Thoracic aorta (tissue), 2 donors: ENCODE results near the gene TBL1X. TPM values are rescaled to one million over a fixed set of nuclear protein-coding genes. Genes with fewer than 3 reads are reported as not detected.

Experiments
- ATAC-seq: fragments of 150-250 bp; one replicate; pipeline ENCODE4 v1.8.0; 2017; ENCODE audit warnings: low read depth; ENCODE audit not compliant: insufficient number of reproducible peaks, low FRiP score
- DNase-seq: peaks from one replicate; pipeline ENCODE4 v3.0.0-alpha.2; 2020; ENCODE audit warnings: low spot score
- H3K27ac ChIP-seq, 2 donors: fragments of 200-600 bp; sonication (generic); 1 replicate in 1 of 2; 2 replicates in 1 of 2; pipeline ENCODE4 v1.5.1; 2016; ENCODE audit warnings: mild to moderate bottlenecking in 2 of 2, moderate library complexity in 2 of 2
- H3K27me3 ChIP-seq: fragments of 200-600 bp; sonication (generic); replicated peaks from 2 replicates; pipeline ENCODE4 v1.6.0; 2016; ENCODE audit warnings: mild to moderate bottlenecking; ENCODE audit not compliant: insufficient read depth
- H3K36me3 ChIP-seq: fragments of 200-600 bp; sonication (generic); one replicate; pipeline ENCODE4 v1.5.1; 2016
- H3K4me1 ChIP-seq, 2 donors: fragments of 200-600 bp; sonication (generic); 1 replicate in 1 of 2; 2 replicates in 1 of 2; pipeline versions ENCODE4 v1.5.1 to v1.6.0; 2016; ENCODE audit warnings: low read depth in 2 of 2, mild to moderate bottlenecking in 1 of 2; ENCODE audit not compliant: control insufficient read depth in 1 of 2
- H3K4me3 ChIP-seq: fragments of 200-600 bp; sonication (generic); 2 replicates; pipeline ENCODE4 v1.5.1; 2016; ENCODE audit warnings: mild to moderate bottlenecking
- H3K9me3 ChIP-seq: fragments of 200-600 bp; sonication (generic); 2 replicates; pipeline ENCODE4 v1.5.1; 2016
- total RNA-seq, 2 donors: library from RNA; depleted of rRNA; stranded (reverse); fragments of >200 nt; gene quantifications; one replicate each; pipeline versions ENCODE4 v1.1.0 to v1.2.3, GENCODE V29; 2016
- TF ChIP-seq, protein P1 (sequence below): fragments of 200-600 bp; sonication (generic); IDR thresholded peaks from one replicate; pipeline ENCODE4 v1.5.1; 2019; ENCODE audit warnings: antibody characterized with exemption

TBL1X gene
- total RNA-seq, 2 donors from 2014 or later, result 37.9 to 39.7 TPM

DNA sequence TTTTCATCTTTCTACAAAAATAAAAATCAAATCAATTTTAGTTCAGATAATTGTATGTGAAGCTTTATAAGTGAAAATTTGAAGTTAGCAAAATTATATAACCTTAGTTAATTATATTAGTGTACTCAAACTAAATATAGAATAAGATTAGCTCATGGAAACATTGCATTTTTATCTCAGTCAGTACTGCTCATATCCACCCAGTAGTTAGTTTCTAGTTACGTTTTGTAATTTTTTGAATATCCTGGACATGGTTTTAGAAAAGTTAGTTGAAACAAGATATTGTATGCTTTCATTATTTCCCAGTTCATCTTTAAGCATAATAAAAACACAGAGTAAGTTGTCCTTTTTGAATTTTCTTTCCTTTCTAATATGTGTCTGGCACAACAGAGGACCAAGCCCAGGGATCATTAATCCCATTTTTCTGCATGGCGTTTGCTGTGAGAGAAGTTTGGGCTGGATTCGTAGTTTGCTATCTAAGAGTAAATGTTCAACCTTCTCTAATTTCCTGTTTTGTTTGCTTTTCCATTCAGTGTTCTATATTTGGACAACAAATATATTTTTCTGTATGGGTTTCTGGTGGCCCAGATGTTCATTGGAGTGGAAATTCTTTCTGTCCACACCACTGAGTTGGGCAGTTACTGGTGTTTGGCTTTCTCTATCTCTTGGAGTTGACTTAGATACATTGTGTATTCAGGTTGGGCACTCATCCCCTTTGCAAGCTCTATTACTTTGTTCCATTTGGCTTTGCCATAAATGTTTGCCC lies 12.1 kb downstream of the TBL1X start:
- ATAC-seq, result no peak
- no peaks in the 10 kb centered on the region for H3K36me3 ChIP-seq

GRCh38 chrX:9482408-9482807 lies 17.6 kb downstream of the TBL1X start:
- DNase-seq (no peak), ATAC-seq (no peak)
- Histone ChIP-seq H3K4me3 (no peak overlapping the region), H3K4me1 (peaks cover 0 to 11% of the 10 kb centered on the region in 2 donors), H3K27ac (no peak overlapping the region), H3K36me3 (no peaks in the 10 kb centered on the region), H3K27me3 (no peaks in the 10 kb centered on the region), H3K9me3 (no peaks in the 10 kb centered on the region)
- TF ChIP-seq, protein P1, sequence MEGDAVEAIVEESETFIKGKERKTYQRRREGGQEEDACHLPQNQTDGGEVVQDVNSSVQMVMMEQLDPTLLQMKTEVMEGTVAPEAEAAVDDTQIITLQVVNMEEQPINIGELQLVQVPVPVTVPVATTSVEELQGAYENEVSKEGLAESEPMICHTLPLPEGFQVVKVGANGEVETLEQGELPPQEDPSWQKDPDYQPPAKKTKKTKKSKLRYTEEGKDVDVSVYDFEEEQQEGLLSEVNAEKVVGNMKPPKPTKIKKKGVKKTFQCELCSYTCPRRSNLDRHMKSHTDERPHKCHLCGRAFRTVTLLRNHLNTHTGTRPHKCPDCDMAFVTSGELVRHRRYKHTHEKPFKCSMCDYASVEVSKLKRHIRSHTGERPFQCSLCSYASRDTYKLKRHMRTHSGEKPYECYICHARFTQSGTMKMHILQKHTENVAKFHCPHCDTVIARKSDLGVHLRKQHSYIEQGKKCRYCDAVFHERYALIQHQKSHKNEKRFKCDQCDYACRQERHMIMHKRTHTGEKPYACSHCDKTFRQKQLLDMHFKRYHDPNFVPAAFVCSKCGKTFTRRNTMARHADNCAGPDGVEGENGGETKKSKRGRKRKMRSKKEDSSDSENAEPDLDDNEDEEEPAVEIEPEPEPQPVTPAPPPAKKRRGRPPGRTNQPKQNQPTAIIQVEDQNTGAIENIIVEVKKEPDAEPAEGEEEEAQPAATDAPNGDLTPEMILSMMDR, result no peak

More for the DNA sequence above, 12.1 kb downstream of the TBL1X start:
- Histone ChIP-seq H3K4me3 (no peak overlapping the region), H3K27me3 (no peaks in the 10 kb centered on the region), H3K9me3 (no peaks in the 10 kb centered on the region), H3K27ac (no peak overlapping the region), H3K4me1 (peaks cover 0 to 15% of the 10 kb centered on the region in 2 donors)
- TF ChIP-seq, protein P1, result no peak
- no peak for DNase-seq

GRCh38 chrX:9482837-9483236 lies 18.0 kb downstream of the TBL1X start:
- Histone ChIP-seq H3K4me3 (no peak overlapping the region), H3K27ac (no peak overlapping the region), H3K9me3 (no peaks in the 10 kb centered on the region), H3K36me3 (no peaks in the 10 kb centered on the region), H3K4me1 (peaks cover 0 to 11% of the 10 kb centered on the region in 2 donors), H3K27me3 (no peaks in the 10 kb centered on the region)
- DNase-seq (no peak), ATAC-seq (no peak)
- TF ChIP-seq, protein P1, result no peak

- TF ChIP-seq, protein P1, result no peak
- H3K4me3 ChIP-seq, result no peak overlapping the region
- no peaks in the 10 kb centered on the region for H3K27me3 ChIP-seq
- no peak for DNase-seq
- H3K36me3 ChIP-seq, result no peaks in the 10 kb centered on the region
- H3K4me1 ChIP-seq, result peaks cover 0 to 11% of the 10 kb centered on the region in 2 donors
- no peaks in the 10 kb centered on the region for H3K9me3 ChIP-seq
- no peak overlapping the region for H3K27ac ChIP-seq
- ATAC-seq, result no peak
Measured at GRCh38 chrX:9483376-9483775, 18.5 kb downstream of the TBL1X start.

DNA sequence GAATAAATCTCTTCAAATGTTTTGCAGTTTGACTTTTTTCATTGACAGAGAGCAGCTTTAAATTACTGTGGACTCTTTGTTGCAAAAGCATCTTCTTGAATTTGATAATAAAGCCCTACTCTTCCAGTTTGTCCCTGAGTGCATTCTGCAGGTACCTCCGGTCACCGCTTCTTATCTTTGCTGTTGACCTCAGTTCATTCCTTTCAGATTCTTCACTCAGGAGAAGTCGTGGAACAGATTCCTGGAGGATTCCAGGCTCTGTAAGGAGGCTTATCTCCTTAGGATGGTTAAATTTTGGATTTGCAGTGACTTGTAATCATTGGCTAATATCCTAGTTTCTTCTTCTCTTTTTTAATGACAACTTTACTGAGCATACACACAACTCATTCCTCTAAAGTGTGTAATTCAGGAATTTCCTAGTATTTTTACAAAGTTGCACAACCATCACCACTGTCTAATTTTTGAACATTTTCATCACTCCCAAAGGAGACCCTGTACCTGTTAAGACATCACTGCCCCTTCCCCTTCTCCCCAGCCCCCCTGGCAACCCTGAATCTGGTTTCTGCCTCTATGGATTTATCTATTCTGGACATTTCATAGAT lies 22.0 kb downstream of the TBL1X start:
- Histone ChIP-seq H3K36me3 (no peaks in the 10 kb centered on the region), H3K9me3 (no peaks in the 10 kb centered on the region), H3K4me3 (no peak overlapping the region), H3K27ac (no peak overlapping the region), H3K4me1 (peaks cover 0 to under 1% of the 10 kb centered on the region in 2 donors), H3K27me3 (no peaks in the 10 kb centered on the region)
- TF ChIP-seq, protein P1, result no peak
- ATAC-seq, result no peak
- DNase-seq, result no peak
